ENCODE measurements around the gene FOXO3. TPM values are rescaled to one million over a fixed set of nuclear protein-coding genes. Genes with fewer than 3 reads are reported as not detected.

FOXO3 gene
- total RNA-seq, 1 donor from 2014 or later = 91.5 TPM

DNA sequence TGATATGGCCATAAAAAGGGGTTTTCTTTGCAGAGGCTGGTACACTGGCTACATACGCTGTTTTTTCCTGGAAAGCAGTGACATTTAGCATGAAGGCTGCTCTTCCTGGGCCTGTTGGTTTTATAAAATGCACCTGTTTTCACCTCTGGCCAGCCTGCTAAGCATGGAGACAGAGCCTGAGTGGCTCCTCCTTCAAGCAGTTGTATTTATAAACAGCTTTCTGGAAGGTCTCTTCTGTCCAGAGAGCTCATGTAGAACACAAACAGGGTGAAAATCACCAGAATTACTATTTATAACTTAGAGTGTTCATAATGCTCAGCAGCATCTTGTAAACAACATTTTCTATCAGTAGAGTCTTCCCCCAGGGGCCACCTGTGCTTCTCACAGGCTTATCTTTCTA lies 109.0 kb downstream of the FOXO3 start:
- peaks cover 14 to 71% of the 10 kb centered on the region in 2 donors for H3K4me1 ChIP-seq
- peaks cover 9 to 29% of the 10 kb centered on the region in 2 donors for H3K36me3 ChIP-seq
- H3K27me3 ChIP-seq = no peaks in the 10 kb centered on the region
- H3K9me3 ChIP-seq = no peaks in the 10 kb centered on the region
- DNase-seq (ENCODE audit: low spot score in 2 of 2) = no peak
- intact Hi-C loops (cut with DNase I) = no loop called here
- no peak overlapping the region for H3K4me3 ChIP-seq
- TF ChIP-seq, protein P1, sequence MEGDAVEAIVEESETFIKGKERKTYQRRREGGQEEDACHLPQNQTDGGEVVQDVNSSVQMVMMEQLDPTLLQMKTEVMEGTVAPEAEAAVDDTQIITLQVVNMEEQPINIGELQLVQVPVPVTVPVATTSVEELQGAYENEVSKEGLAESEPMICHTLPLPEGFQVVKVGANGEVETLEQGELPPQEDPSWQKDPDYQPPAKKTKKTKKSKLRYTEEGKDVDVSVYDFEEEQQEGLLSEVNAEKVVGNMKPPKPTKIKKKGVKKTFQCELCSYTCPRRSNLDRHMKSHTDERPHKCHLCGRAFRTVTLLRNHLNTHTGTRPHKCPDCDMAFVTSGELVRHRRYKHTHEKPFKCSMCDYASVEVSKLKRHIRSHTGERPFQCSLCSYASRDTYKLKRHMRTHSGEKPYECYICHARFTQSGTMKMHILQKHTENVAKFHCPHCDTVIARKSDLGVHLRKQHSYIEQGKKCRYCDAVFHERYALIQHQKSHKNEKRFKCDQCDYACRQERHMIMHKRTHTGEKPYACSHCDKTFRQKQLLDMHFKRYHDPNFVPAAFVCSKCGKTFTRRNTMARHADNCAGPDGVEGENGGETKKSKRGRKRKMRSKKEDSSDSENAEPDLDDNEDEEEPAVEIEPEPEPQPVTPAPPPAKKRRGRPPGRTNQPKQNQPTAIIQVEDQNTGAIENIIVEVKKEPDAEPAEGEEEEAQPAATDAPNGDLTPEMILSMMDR (IDR thresholded peaks at IDR 0.05) = no peak
- no peak overlapping the region for H3K27ac ChIP-seq

DNA sequence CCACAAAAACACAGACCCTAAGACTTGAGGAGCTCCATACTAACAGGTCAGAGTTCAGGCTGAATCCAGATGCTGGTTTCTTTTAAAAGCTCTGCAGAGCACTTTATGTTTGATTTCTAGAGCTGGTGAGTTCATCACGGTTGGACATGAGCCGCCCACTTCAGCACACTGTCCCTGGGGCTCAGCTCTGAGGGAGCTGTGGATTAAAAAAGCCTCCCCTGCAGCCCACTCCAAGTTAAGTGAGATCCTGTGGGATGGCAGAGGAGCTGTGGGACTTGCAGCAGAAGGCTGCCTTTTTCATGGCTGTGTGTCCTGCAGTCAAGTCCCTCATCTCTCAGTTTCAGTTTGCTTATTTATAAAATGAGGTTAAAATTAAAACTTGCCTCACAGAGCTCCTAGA lies 110.5 kb downstream of the FOXO3 start:
- no peak for DNase-seq (ENCODE audit: low spot score in 2 of 2)
- intact Hi-C loops (cut with DNase I) = no loop called here
- Histone ChIP-seq H3K4me1 (peaks cover 22 to 82% of the 10 kb centered on the region in 2 donors), H3K36me3 (peaks cover 5 to 15% of the 10 kb centered on the region in 2 donors), H3K9me3 (no peaks in the 10 kb centered on the region), H3K27ac (no peak overlapping the region), H3K4me3 (peak overlapping the region in 1 of 2 donors; percentile 5), H3K27me3 (no peaks in the 10 kb centered on the region)
- TF ChIP-seq, protein P1 (IDR thresholded peaks at IDR 0.05) = no peak

DNA sequence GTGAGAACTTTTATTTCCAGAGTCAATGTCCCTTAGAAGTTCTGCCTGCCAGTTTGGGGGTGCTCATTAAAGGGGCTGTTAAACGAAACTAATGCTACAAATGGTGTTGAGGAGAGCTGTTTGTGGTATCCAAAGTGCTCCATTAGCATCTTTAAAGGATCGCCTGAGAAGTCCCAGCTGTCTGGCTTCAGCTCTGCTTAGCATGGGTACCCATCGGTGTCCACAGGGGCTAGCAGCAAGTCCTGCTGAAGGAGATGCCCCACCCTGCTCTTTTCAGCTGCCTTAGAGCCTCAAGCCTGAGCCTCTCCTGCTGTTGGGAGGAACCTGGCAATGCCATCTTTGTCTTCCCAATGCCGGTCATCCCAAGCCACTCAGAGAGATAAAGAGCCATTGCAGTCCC lies 111.1 kb downstream of the FOXO3 start:
- no peaks in the 10 kb centered on the region for H3K27me3 ChIP-seq
- H3K36me3 ChIP-seq = peaks cover 5 to 15% of the 10 kb centered on the region in 2 donors
- intact Hi-C loops (cut with DNase I) = no loop called here
- TF ChIP-seq, protein P1 (IDR thresholded peaks at IDR 0.05) = no peak
- peaks cover 22 to 83% of the 10 kb centered on the region in 2 donors for H3K4me1 ChIP-seq
- DNase-seq (ENCODE audit: low spot score in 2 of 2) = no peak
- no peak overlapping the region for H3K4me3 ChIP-seq
- H3K9me3 ChIP-seq = no peaks in the 10 kb centered on the region
- peak overlapping the region in 1 of 2 donors; percentile 4 for H3K27ac ChIP-seq

DNA sequence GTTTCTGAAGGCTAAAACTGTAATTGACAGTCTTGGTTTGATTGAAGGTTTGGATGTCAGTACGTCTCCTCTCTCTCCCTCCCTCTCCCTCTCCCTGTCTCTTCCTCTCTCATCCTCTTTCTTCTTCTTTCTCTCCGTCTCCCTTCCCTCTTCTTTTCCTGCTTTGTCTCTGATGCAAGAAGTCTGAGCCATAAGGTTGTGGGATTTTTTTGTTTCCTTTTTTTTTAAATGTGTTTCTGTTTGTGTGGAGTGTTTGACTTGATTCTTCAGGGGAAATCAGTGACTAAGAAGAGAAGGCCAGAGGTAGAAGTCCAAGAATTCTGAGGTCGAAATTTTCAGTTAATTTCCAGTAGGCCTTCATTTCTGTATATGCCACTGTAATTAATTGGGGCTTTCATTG lies 111.9 kb downstream of the FOXO3 start:
- Histone ChIP-seq H3K4me3 (no peak overlapping the region), H3K36me3 (peaks cover 5 to 18% of the 10 kb centered on the region in 2 donors), H3K27me3 (no peaks in the 10 kb centered on the region), H3K4me1 (peaks cover 22 to 82% of the 10 kb centered on the region in 2 donors), H3K27ac (peak overlapping the region in 1 of 2 donors; percentile 4), H3K9me3 (no peaks in the 10 kb centered on the region)
- intact Hi-C loops (cut with DNase I) = no loop called here
- TF ChIP-seq, protein P1 (IDR thresholded peaks at IDR 0.05) = no peak
- DNase-seq (ENCODE audit: low spot score in 2 of 2) = no peak

DNA sequence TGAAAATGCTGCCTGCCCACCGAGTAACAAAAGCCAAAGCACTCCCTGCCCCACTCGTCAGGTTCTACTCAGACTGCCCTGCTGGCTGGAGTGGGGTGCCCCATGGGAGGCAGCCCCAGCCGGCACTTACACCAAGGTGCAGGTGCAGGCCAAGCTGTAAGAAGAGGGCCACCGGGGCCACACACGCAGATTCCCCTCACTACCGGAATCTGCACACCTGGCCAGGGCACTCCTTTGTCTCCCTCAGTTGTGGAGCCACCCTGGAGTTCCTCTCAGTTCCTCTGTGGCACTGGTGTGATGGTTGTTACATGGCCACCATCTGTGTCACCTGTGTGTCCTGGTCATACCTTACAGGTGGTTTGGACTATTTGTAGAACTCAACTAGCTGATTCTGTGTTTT lies 112.4 kb downstream of the FOXO3 start:
- H3K27me3 ChIP-seq = no peaks in the 10 kb centered on the region
- H3K4me1 ChIP-seq = peaks cover 21 to 77% of the 10 kb centered on the region in 2 donors
- H3K4me3 ChIP-seq = no peak overlapping the region
- TF ChIP-seq, protein P1 (IDR thresholded peaks at IDR 0.05) = no peak
- peak overlapping the region in 1 of 2 donors; percentile 35 for H3K27ac ChIP-seq
- no peak for DNase-seq (ENCODE audit: low spot score in 2 of 2)
- H3K36me3 ChIP-seq = peaks cover 5 to 14% of the 10 kb centered on the region in 2 donors
- intact Hi-C loops (cut with DNase I) = no loop called here
- H3K9me3 ChIP-seq = no peaks in the 10 kb centered on the region

DNA sequence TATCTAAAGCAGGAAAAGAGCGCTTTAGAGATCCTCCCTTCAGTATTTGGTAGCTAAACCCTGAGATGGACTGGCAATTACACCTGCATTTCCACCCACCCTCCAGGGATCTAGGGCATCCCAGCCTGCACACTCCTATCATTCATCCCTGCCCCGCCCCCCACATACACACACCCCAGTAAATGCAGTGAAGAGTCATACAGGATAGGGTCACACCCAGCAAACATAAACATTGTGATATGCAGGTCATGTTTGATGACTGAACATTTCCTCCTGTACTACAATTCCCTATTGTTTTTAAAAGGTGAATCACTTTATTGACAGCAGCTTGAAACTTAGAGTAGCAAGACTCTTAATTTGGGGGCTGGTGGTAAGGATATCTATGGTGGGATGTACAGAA lies 112.9 kb downstream of the FOXO3 start:
- Histone ChIP-seq H3K4me3 (no peak overlapping the region), H3K36me3 (peaks cover under 1 to 10% of the 10 kb centered on the region in 2 donors), H3K27me3 (no peaks in the 10 kb centered on the region), H3K27ac (peak overlapping the region in 1 of 2 donors; percentile 35), H3K9me3 (no peaks in the 10 kb centered on the region), H3K4me1 (peaks cover 19 to 72% of the 10 kb centered on the region in 2 donors)
- TF ChIP-seq, protein P1 (IDR thresholded peaks at IDR 0.05) = no peak
- intact Hi-C loops (cut with DNase I) = no loop called here
- no peak for DNase-seq (ENCODE audit: low spot score in 2 of 2)
